NCI-H1436 treated with DMSO at 0.1 percent for 48 hours (cell line): Measurements from ENCODE around the gene DISP3.

Experiments
- DNase-seq: peaks from one replicate; lab custom pipeline; 2025; lab: John Stamatoyannopoulos, UW

DISP3 gene

GRCh38 chr1:11478571-11479374, at the start of gene DISP3:
Gene DISP3, plus strand, starts transcription at chr1:11479155. Its CDS starts 21,838 bp downstream, at chr1:11500993.
- no peak for DNase-seq

GRCh38 chr1:11429226-11429625, 49.7 kb upstream of the DISP3 start:
- no peak for DNase-seq

GRCh38 chr1:11429935-11430334, 49.0 kb upstream of the DISP3 start:
- no peak for DNase-seq

- no peak for DNase-seq
Measured at GRCh38 chr1:11431941-11432507, 46.9 kb upstream of the DISP3 start.

GRCh38 chr1:11432526-11432925, 46.4 kb upstream of the DISP3 start:
- DNase-seq = no peak

GRCh38 chr1:11434501-11434900, 44.5 kb upstream of the DISP3 start:
- peak; percentile 77 for DNase-seq

GRCh38 chr1:11434926-11435325, 44.0 kb upstream of the DISP3 start:
- DNase-seq = no peak

- no peak for DNase-seq
Measured at GRCh38 chr1:11438996-11439395, 40.0 kb upstream of the DISP3 start.

- no peak for DNase-seq
Measured at GRCh38 chr1:11441211-11441952, 37.6 kb upstream of the DISP3 start.

- DNase-seq = no peak
Measured at GRCh38 chr1:11443043-11443442, 35.9 kb upstream of the DISP3 start.

- DNase-seq = no peak
Measured at GRCh38 chr1:11443961-11444658, 34.8 kb upstream of the DISP3 start.

GRCh38 chr1:11444907-11445306, 34.0 kb upstream of the DISP3 start:
- no peak for DNase-seq

GRCh38 chr1:11447903-11448302, 31.1 kb upstream of the DISP3 start:
- DNase-seq = no peak

GRCh38 chr1:11448373-11449099, 30.4 kb upstream of the DISP3 start:
- DNase-seq = no peak

GRCh38 chr1:11449100-11449403, 29.9 kb upstream of the DISP3 start:
- no peak for DNase-seq

GRCh38 chr1:11450310-11450709, 28.6 kb upstream of the DISP3 start:
- no peak for DNase-seq

GRCh38 chr1:11453742-11454491, 25.0 kb upstream of the DISP3 start:
- DNase-seq = no peak

GRCh38 chr1:11455967-11456570, 22.9 kb upstream of the DISP3 start:
- no peak for DNase-seq

GRCh38 chr1:11456965-11457364, 22.0 kb upstream of the DISP3 start:
- DNase-seq = no peak

- DNase-seq = no peak
Measured at GRCh38 chr1:11458811-11459275, 20.1 kb upstream of the DISP3 start.
